Thyroid gland (tissue), 4 donors: ENCODE results near the gene BTBD1.

Experiments used
- CTCF ChIP-seq, 6 experiments: fragments of 200-600 bp in 3 of 6; fragments of 450-650 bp in 3 of 6; sonication (generic) in 3 of 6; IDR thresholded peaks; one replicate each; pipeline ENCODE4 v1.5.1; 2016 to 2019; ENCODE audit warnings: antibody characterized with exemption in 6 of 6, mild to moderate bottlenecking in 2 of 6, inconsistent platforms in 1 of 6, moderate library complexity in 1 of 6
- POLR2A ChIP-seq, 2 donors: fragments of 450-650 bp; IDR thresholded peaks; one replicate each; pipeline ENCODE4 v1.6.1; 2017; ENCODE audit warnings: antibody characterized with exemption in 2 of 2, mild to moderate bottlenecking in 2 of 2, moderate library complexity in 1 of 2

- no peak for TF ChIP-seq CTCF (IDR thresholded peaks at IDR 0.05)
- peak in 1 of 2 donors; percentile 72 for TF ChIP-seq POLR2A (IDR thresholded peaks at IDR 0.05)
Measured at GRCh38 chr15:83018436-83018835, 48.6 kb downstream of the BTBD1 start.
